AG04450 (cell line): ENCODE data around the gene FNBP1. TPM values are rescaled to one million over a fixed set of nuclear protein-coding genes. Genes with fewer than 3 reads are reported as not detected.
A peak's percentile ranks its signal among the peaks of the same experiment; 100 is the strongest.

Experiments used
- CTCF ChIA-PET: fragments of 300-600, 350-600 bp; formaldehyde crosslinking; extraction: SDS; loops from one replicate; lab custom pipeline; 2022; ENCODE audit warnings: antibody characterized with exemption, inconsistent platforms; lab: Charles Lee
- POLR2A ChIA-PET: fragments of 350-600 bp; formaldehyde crosslinking; extraction: SDS; loops from one replicate; lab custom pipeline; 2021; ENCODE audit warnings: antibody characterized with exemption, inconsistent platforms; lab: Yijun Ruan, JAX
- DNase-seq: peaks from one replicate; pipeline ENCODE4 v3.0.0-alpha.2; 2011; ENCODE audit warnings: low read depth, low spot score
- H3K27ac ChIP-seq: one replicate; pipeline ENCODE4 v1.5.1; 2012; ENCODE audit warnings: low read depth, low read length, control low read depth
- H3K27me3 ChIP-seq: one replicate; pipeline ENCODE4 v1.6.0; 2012; ENCODE audit warnings: low read length; ENCODE audit not compliant: control insufficient read depth, insufficient read depth
- H3K4me3 ChIP-seq: 2 replicates; pipeline ENCODE4 v1.5.1; 2011; ENCODE audit warnings: mild to moderate bottlenecking, low read depth, low read length, control low read depth
- H3K9me3 ChIP-seq: 2 replicates; pipeline ENCODE4 v1.5.1; 2012; ENCODE audit warnings: low read length; ENCODE audit not compliant: control insufficient read depth, insufficient read depth
- CTCF ChIP-seq: IDR thresholded peaks from 2 replicates; pipeline ENCODE4 v1.5.1; 2011; ENCODE audit warnings: low read depth, low read length, control low read depth, inconsistent platforms
- polyA plus RNA-seq: library from polyadenylated mRNA; depleted of rRNA; stranded (reverse); fragments of >200 nt; gene quantifications from 2 replicates; pipeline ENCODE4 v1.2.3, GENCODE V29; 2011

FNBP1 gene
- polyA plus RNA-seq, 1 experiment = 22.3 TPM

- TF ChIP-seq CTCF = no peak
- no peaks in the 10 kb centered on the region; the same call in 1 of the 2 replicates for H3K9me3 ChIP-seq
- no peak overlapping the region for H3K27ac ChIP-seq
- CTCF ChIA-PET = no interaction called here
- H3K4me3 ChIP-seq = no peak overlapping the region
- no peaks in the 10 kb centered on the region for H3K27me3 ChIP-seq
- DNase-seq = no peak
- POLR2A ChIA-PET = no interaction called here
Measured at GRCh38 chr9:129878291-129878690, 164.7 kb downstream of the FNBP1 start.

- no peak for DNase-seq
- no peak overlapping the region for H3K4me3 ChIP-seq
- TF ChIP-seq CTCF = no peak
- ChIA-PET POLR2A (no interaction called here), CTCF (no interaction called here)
- no peaks in the 10 kb centered on the region for H3K27me3 ChIP-seq
- H3K9me3 ChIP-seq = no peaks in the 10 kb centered on the region; the same call in 1 of the 2 replicates
- no peak overlapping the region for H3K27ac ChIP-seq
Measured at GRCh38 chr9:129876815-129877214, 166.2 kb downstream of the FNBP1 start.

GRCh38 chr9:129875687-129876395, 167.1 kb downstream of the FNBP1 start:
- POLR2A ChIA-PET = no interaction called here
- Histone ChIP-seq H3K27me3 (no peaks in the 10 kb centered on the region), H3K27ac (no peak overlapping the region), H3K4me3 (no peak overlapping the region), H3K9me3 (no peaks in the 10 kb centered on the region; the same call in 1 of the 2 replicates)
- no peak for DNase-seq
- CTCF ChIA-PET = interaction anchor here (0.6 kb wide), 1 partner anchor 232 kb away, joined by 3 read pairs; no protein-coding TSS in a partner anchor
- TF ChIP-seq CTCF = no peak

GRCh38 chr9:129875181-129875611, 167.8 kb downstream of the FNBP1 start:
- Histone ChIP-seq H3K4me3 (no peak overlapping the region), H3K9me3 (no peaks in the 10 kb centered on the region; the same call in 1 of the 2 replicates), H3K27ac (no peak overlapping the region), H3K27me3 (no peaks in the 10 kb centered on the region)
- DNase-seq = no peak
- ChIA-PET POLR2A (no interaction called here), CTCF (no interaction called here)
- TF ChIP-seq CTCF = peak; percentile 26
